ENCODE measurements around the gene MYO15A.

The MYO15A gene

DNA sequence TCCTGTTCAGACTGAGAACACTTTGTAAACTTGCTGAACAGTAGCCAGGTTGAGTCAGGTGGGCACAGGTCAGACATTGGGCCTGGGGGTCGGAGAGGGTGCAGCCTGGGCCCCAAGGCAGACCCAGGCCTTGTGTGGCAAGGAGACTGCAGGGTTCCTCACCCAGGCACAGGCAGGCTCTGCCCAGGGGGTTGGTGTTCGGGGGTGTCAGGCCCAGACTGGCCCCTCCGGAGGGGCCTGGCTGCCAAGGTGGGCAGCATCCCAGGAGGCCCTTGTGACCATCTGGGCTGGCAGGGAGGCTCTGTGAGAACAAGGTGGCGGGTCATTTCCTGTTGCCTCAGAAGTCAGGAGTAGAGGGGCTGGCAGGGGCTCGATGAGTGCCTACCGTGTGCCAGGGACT lies 585 bp upstream of the MYO15A start:
- Histone ChIP-seq H3K9me3 (ENCODE audit: low read length) (no peaks in the 10 kb centered on the region), H2AFZ (ENCODE audit: low read depth, low read length) (no peak overlapping the region), H3K4me3 (ENCODE audit: low read length) (no peak overlapping the region), H3K27me3 (ENCODE audit: insufficient read depth, low read length) (no peaks in the 10 kb centered on the region), H3K36me3 (ENCODE audit: insufficient read depth, low read length) (peaks cover 16% of the 10 kb centered on the region), H3K4me1 (ENCODE audit: insufficient read depth, low read length) (peaks cover 26% of the 10 kb centered on the region)

DNA sequence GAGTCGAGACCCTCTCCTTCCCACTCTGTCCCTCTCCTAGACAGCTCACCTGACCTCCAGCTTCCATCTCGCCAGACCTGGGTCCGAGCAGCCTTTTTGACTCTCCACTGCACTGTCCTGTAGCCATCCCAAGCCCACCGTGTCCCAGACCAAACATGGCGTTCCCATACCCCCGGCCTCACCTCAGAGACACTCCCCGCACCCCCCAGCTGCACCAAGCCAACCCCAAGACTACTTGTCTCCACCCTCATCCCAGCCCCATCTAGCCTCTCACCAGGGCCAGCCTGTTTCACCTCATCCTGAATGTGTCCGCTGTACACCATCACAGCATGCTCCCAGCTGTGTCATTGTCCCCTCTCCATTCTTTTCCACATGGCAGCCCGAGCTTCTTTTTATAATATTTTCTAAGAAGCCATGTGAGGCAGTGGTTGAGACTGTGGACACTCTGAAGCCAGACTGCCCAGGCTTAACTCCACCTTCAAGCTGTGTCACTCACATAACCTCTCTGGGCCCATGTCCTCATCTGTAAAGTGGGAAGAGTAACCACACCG lies 1.5 kb downstream of the MYO15A start:
- peaks cover 26% of the 10 kb centered on the region for H3K4me1 ChIP-seq (ENCODE audit: insufficient read depth, low read length)
- no peaks in the 10 kb centered on the region for H3K27me3 ChIP-seq (ENCODE audit: insufficient read depth, low read length)
- H3K4me3 ChIP-seq (ENCODE audit: low read length) = no peak overlapping the region
- H2AFZ ChIP-seq (ENCODE audit: low read depth, low read length) = no peak overlapping the region
- H3K36me3 ChIP-seq (ENCODE audit: insufficient read depth, low read length) = peaks cover 8% of the 10 kb centered on the region
- H3K9me3 ChIP-seq (ENCODE audit: low read length) = no peaks in the 10 kb centered on the region

DNA sequence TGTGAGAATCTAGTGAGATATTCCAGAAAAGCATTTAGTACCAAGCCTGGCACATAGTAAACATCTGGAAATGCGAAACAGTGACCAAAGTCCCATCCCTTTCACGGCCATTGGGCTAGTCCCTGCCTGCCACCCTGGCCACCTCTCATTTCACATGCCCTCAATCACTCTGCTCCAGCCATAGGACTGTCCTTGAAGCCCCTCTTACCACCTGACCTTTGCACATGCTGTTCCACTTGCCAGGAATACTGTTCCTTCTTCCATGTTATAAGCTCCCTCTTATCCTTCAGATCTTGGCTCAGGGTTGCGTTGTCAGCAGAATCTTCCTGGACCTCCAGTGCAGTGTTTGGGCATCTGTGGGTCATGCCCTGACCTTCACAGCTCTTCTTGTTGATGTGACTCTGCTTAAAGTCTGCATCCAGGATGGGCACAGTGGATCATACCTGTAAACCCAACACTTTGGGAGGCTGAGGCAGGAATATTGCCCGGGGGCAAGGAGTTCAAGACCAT lies 2.1 kb downstream of the MYO15A start:
- H3K9me3 ChIP-seq (ENCODE audit: low read length) = no peaks in the 10 kb centered on the region
- H3K4me1 ChIP-seq (ENCODE audit: insufficient read depth, low read length) = peaks cover 26% of the 10 kb centered on the region
- no peaks in the 10 kb centered on the region for H3K27me3 ChIP-seq (ENCODE audit: insufficient read depth, low read length)
- peaks cover 8% of the 10 kb centered on the region for H3K36me3 ChIP-seq (ENCODE audit: insufficient read depth, low read length)
- no peak overlapping the region for H3K4me3 ChIP-seq (ENCODE audit: low read length)
- no peak overlapping the region for H2AFZ ChIP-seq (ENCODE audit: low read depth, low read length)

DNA sequence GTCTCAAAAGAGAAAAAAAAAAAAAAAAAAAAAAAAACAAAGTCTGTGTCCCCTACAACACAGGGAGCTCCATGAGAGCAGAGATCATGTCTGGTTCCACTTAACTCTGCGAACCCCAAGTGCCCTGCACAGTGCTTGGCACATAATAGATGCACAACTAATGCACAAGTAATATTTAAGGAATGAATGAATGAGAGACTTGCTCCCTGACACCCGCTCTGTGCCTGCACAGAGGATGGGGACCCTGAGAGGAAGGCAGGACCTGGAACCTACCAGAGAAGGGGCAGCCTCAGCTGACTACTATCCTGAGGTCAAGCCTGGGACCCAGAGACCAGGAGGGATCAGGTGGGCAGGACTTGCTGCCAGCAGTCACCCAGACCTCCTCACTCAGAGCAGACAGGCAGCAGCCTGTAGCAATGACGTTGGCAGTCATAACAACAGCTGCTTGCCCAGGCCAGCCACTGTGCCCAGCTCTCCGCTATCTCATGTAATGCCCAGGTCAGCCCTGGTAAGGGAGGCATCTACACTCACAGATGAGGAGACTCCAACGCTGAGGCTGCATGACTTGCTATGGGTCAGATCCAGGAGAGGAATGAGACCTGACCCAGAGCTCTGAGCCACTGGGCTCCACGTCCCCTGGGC lies 2.9 kb downstream of the MYO15A start:
- no peaks in the 10 kb centered on the region for H3K27me3 ChIP-seq (ENCODE audit: insufficient read depth, low read length)
- H3K9me3 ChIP-seq (ENCODE audit: low read length) = no peaks in the 10 kb centered on the region
- H3K4me1 ChIP-seq (ENCODE audit: insufficient read depth, low read length) = peaks cover 26% of the 10 kb centered on the region
- H3K4me3 ChIP-seq (ENCODE audit: low read length) = no peak overlapping the region
- H2AFZ ChIP-seq (ENCODE audit: low read depth, low read length) = no peak overlapping the region
- peaks cover 5% of the 10 kb centered on the region for H3K36me3 ChIP-seq (ENCODE audit: insufficient read depth, low read length)

DNA sequence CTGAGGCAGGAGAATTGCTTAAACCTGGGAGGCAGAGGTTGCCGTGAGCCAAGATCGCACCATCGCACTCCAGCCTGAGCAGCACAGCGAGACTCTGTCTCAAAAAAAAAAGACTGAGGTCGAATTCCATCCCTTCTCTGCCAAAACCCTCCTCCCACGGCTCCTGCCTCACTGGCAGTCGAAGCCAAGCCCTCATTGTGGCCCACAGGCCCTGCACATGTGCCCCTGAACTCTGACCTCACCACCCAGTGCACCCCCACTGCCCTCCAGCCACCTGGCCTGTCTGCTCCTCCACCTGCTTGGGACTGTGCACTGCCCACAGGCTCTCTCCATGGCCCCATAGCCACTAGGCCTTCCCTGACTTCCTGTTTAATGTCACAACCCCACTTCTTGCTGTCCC lies 7.0 kb downstream of the MYO15A start:
- no peak overlapping the region for H3K4me3 ChIP-seq (ENCODE audit: low read length)

DNA sequence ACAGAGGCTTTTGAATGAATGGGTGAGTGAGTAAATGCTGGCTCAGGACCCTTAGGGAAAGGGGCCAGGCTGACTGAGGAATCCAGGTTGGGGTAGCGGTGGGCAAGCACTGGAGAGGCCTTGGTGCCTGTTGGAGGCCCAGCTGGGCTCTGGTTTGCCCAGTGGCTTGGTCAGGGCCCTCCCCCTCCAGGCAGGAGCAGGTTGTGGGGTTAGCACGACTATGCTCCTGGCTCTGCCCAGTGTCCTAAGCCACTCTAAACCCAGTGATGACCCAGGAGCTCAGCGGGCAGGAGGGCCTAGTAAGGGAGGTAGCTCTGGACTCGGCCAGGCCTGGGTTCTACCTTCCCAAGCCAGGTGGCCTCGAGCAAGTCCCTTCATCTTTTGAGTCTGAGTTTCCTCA lies 7.5 kb downstream of the MYO15A start:
- Histone ChIP-seq H3K9me3 (ENCODE audit: low read length) (peaks cover 13% of the 10 kb centered on the region), H3K27me3 (ENCODE audit: insufficient read depth, low read length) (no peaks in the 10 kb centered on the region), H3K4me3 (ENCODE audit: low read length) (no peak overlapping the region), H2AFZ (ENCODE audit: low read depth, low read length) (no peak overlapping the region), H3K36me3 (ENCODE audit: insufficient read depth, low read length) (no peaks in the 10 kb centered on the region), H3K4me1 (ENCODE audit: insufficient read depth, low read length) (peaks cover 9% of the 10 kb centered on the region)

More for the DNA sequence above, 7.0 kb downstream of the MYO15A start:
- H3K9me3 ChIP-seq (ENCODE audit: low read length) = peaks cover 13% of the 10 kb centered on the region
- H3K36me3 ChIP-seq (ENCODE audit: insufficient read depth, low read length) = no peaks in the 10 kb centered on the region
- H2AFZ ChIP-seq (ENCODE audit: low read depth, low read length) = no peak overlapping the region
- no peaks in the 10 kb centered on the region for H3K27me3 ChIP-seq (ENCODE audit: insufficient read depth, low read length)
- peaks cover 9% of the 10 kb centered on the region for H3K4me1 ChIP-seq (ENCODE audit: insufficient read depth, low read length)

DNA sequence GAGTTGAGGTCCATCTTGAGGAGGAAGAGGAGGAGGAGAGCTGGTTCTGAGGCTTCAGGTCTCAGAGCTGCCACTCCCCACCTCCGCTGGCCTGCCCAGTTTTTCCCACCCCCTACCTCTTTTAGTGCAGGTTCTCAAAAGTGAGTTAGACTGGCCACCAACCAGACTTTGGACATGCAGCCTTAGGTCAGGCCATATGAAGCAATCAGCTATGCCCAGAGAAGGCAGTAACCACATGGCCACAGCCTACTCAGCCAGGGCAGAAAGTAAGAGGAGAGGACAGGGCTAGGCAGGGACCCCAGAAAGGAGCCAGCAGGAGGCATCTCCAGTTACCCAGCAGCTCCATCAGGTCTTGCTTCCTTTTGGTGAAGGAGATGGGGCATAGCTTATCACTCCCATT lies 9.0 kb downstream of the MYO15A start:
- Histone ChIP-seq H3K36me3 (ENCODE audit: insufficient read depth, low read length) (no peaks in the 10 kb centered on the region), H3K4me3 (ENCODE audit: low read length) (no peak overlapping the region), H3K4me1 (ENCODE audit: insufficient read depth, low read length) (peaks cover 6% of the 10 kb centered on the region), H2AFZ (ENCODE audit: low read depth, low read length) (no peak overlapping the region), H3K27me3 (ENCODE audit: insufficient read depth, low read length) (no peaks in the 10 kb centered on the region), H3K9me3 (ENCODE audit: low read length) (peaks cover 13% of the 10 kb centered on the region)

DNA sequence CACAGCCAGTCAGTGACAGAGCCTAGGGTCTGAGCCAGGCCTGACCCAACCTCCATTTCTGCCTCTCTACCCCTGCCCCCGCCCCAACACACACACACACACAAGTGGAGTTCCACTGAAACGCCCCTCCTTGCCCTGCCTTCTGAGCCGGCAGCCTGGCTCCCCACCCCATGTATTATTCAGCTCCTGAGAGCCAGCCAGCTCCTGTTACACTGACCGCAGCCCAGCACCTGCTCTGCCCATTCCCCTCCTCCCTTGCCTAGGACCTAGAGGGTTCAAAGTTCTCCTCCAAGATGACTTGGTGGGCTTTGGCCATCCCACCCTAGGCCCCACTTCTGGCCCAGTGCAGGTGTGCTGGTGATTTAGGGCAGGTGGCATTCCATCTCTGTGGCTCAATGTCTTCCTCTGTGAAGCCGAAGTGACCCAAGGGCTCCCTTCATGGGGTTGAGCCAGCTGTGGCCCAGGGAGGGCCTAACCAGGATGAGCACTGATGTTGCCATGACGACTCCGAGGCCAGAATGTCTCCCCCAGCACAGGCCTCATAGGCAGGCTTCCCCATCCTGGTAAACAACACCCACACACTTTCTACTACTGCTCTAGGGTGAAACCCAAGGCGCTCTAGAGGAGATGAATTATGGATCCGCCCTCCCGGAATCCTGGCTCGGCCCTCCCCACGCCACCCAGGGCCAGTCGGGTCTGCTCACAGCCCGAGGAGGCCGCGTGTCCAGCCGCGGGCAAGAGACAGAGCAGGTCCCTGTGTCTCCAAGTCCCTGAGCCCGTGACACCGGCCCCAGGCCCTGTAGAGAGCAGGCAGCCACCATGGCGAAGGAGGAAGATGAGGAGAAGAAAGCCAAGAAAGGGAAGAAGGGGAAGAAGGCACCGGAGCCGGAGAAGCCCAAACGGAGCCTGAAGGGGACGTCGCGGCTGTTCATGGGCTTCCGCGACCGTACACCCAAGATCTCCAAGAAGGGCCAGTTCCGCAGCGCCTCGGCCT lies 9.7 kb downstream of the MYO15A start:
- Histone ChIP-seq H3K36me3 (ENCODE audit: insufficient read depth, low read length) (no peaks in the 10 kb centered on the region), H2AFZ (ENCODE audit: low read depth, low read length) (no peak overlapping the region), H3K9me3 (ENCODE audit: low read length) (peaks cover 13% of the 10 kb centered on the region), H3K4me3 (ENCODE audit: low read length) (no peak overlapping the region), H3K4me1 (ENCODE audit: insufficient read depth, low read length) (peaks cover 6% of the 10 kb centered on the region), H3K27me3 (ENCODE audit: insufficient read depth, low read length) (no peaks in the 10 kb centered on the region)

DNA sequence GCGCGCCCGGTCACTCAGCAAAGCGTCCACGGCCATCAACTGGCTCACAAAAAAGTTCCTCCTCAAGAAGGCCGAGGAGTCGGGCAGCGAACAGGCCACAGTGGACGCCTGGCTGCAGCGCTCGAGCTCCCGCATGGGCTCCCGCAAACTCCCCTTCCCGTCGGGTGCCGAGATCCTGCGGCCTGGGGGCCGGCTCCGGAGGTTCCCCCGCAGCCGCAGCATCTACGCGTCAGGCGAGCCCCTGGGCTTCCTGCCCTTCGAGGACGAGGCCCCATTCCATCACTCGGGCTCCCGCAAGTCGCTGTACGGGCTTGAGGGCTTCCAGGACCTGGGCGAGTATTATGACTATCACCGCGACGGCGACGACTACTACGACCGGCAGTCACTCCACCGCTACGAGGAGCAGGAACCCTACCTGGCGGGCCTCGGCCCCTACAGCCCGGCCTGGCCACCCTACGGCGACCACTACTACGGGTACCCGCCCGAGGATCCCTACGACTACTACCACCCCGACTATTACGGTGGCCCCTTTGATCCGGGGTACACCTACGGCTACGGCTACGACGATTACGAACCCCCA lies 10.7 kb downstream of the MYO15A start:
- Histone ChIP-seq H3K4me3 (ENCODE audit: low read length) (no peak overlapping the region), H2AFZ (ENCODE audit: low read depth, low read length) (no peak overlapping the region), H3K9me3 (ENCODE audit: low read length) (peaks cover 13% of the 10 kb centered on the region), H3K4me1 (ENCODE audit: insufficient read depth, low read length) (peaks cover 6% of the 10 kb centered on the region), H3K36me3 (ENCODE audit: insufficient read depth, low read length) (no peaks in the 10 kb centered on the region), H3K27me3 (ENCODE audit: insufficient read depth, low read length) (no peaks in the 10 kb centered on the region)

DNA sequence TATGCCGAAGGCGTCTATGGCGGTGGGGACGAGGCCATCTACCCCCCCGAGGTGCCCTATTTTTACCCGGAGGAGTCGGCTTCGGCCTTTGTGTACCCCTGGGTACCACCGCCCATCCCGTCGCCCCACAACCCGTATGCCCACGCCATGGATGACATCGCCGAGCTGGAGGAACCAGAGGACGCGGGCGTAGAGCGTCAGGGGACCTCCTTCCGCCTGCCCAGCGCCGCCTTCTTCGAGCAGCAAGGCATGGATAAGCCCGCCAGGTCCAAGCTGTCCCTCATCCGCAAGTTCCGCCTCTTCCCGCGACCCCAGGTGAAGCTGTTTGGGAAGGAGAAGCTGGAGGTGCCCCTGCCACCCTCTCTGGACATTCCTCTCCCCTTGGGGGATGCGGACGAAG lies 11.4 kb downstream of the MYO15A start:
- no peaks in the 10 kb centered on the region for H3K27me3 ChIP-seq (ENCODE audit: insufficient read depth, low read length)
- H3K9me3 ChIP-seq (ENCODE audit: low read length) = peaks cover 13% of the 10 kb centered on the region
- no peak overlapping the region for H3K4me3 ChIP-seq (ENCODE audit: low read length)
- no peak overlapping the region for H2AFZ ChIP-seq (ENCODE audit: low read depth, low read length)
- H3K4me1 ChIP-seq (ENCODE audit: insufficient read depth, low read length) = peaks cover 6% of the 10 kb centered on the region
- no peaks in the 10 kb centered on the region for H3K36me3 ChIP-seq (ENCODE audit: insufficient read depth, low read length)

DNA sequence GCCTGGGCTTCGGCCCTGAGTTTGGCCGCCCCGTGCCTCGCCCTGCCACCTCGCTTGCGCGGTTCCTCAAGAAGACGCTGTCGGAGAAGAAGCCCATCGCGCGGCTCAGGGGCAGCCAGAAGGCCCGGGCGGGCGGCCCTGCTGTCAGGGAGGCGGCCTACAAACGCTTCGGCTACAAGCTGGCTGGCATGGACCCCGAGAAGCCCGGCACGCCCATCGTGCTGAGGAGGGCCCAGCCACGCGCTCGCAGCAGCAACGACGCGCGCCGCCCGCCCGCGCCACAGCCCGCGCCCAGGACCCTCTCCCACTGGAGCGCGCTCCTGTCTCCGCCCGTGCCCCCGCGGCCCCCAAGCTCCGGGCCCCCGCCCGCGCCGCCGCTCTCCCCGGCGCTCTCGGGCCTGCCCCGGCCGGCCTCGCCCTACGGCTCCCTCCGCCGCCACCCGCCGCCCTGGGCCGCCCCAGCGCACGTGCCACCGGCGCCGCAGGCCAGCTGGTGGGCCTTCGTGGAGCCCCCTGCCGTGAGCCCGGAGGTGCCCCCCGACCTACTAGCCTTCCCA lies 12.0 kb downstream of the MYO15A start:
- no peaks in the 10 kb centered on the region for H3K36me3 ChIP-seq (ENCODE audit: insufficient read depth, low read length)
- peaks cover 6% of the 10 kb centered on the region for H3K4me1 ChIP-seq (ENCODE audit: insufficient read depth, low read length)
- H3K4me3 ChIP-seq (ENCODE audit: low read length) = no peak overlapping the region
- H3K9me3 ChIP-seq (ENCODE audit: low read length) = peaks cover 13% of the 10 kb centered on the region
- H2AFZ ChIP-seq (ENCODE audit: low read depth, low read length) = no peak overlapping the region
- no peaks in the 10 kb centered on the region for H3K27me3 ChIP-seq (ENCODE audit: insufficient read depth, low read length)

DNA sequence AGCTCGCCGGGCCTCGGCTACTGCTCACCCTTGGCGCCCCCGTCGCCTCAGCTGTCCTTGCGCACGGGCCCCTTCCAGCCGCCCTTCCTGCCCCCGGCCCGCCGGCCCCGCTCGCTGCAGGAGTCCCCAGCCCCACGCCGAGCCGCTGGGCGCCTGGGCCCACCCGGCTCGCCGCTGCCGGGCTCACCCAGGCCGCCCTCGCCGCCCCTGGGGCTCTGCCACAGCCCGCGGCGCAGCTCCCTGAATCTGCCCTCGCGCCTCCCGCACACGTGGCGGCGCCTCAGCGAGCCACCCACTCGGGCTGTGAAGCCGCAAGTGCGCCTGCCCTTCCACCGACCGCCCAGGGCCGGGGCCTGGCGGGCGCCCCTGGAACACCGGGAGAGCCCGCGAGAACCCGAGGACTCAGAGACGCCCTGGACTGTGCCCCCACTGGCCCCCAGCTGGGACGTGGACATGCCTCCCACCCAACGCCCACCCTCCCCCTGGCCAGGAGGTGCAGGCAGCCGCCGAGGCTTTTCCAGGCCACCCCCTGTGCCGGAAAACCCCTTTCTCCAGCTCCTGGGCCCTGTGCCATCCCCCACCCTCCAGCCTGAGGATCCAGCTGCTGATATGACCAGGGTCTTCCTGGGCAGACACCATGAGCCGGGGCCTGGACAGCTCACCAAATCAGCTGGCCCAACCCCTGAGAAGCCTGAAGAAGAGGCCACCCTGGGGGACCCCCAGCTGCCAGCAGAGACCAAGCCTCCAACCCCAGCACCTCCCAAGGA lies 12.8 kb downstream of the MYO15A start:
- H3K36me3 ChIP-seq (ENCODE audit: insufficient read depth, low read length) = no peaks in the 10 kb centered on the region
- no peaks in the 10 kb centered on the region for H3K27me3 ChIP-seq (ENCODE audit: insufficient read depth, low read length)
- no peak overlapping the region for H3K4me3 ChIP-seq (ENCODE audit: low read length)
- H2AFZ ChIP-seq (ENCODE audit: low read depth, low read length) = no peak overlapping the region
- peaks cover 13% of the 10 kb centered on the region for H3K9me3 ChIP-seq (ENCODE audit: low read length)
- peaks cover 6% of the 10 kb centered on the region for H3K4me1 ChIP-seq (ENCODE audit: insufficient read depth, low read length)

All from neuron (in vitro differentiated cells).